ENCODE data around the gene FOXO1.
A peak's percentile ranks its signal among the peaks of the same experiment; 100 is the strongest.

FOXO1 gene

DNA sequence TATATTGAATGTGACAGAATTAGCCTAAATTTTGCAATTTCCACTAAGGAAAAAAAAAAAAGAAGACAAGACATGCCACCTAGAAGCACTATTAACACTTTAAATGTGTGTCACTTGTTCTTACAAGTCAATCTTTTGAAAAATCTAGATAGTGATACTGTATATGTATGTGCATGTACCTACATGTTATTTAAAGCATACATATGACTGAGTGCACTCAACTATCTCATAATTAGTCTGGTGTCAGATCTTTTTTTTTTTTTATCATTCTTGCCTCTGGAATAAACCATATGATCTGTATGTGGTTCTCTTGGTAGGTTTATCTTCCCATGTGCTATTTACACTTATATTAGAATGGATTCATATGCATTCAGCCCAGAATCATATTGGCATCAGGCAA is 62.3 kb downstream of the FOXO1 start:
- no peak for DNase-seq

DNA sequence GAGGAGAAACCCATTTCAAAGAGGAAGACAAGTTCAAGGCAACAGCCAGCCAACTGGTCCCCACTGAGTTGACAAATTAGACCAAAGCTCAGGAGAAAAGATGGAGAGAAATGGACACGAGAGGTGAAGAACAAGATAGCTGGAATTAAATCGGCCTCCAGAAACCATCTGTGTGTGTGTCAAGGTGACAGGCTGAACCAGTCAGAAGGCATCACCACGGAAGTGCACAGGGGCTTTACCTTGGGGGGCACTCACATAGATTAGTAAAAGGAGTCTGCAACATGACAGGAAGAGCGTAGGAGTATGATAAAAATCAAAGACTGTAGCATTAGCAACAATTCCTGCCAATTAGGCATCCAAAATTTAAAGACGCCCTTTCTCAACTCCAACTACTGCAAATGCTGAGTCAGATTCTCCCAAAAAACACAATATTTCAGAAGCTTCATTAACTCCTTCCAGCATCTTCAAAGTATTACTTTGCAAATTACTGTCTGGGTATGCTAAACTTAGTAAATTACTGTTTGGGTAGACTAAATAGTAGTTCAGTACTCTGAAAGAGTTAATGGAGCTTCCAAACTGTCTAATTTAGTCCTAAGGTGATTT is 66.2 kb downstream of the FOXO1 start:
- DNase-seq: no peak

DNA sequence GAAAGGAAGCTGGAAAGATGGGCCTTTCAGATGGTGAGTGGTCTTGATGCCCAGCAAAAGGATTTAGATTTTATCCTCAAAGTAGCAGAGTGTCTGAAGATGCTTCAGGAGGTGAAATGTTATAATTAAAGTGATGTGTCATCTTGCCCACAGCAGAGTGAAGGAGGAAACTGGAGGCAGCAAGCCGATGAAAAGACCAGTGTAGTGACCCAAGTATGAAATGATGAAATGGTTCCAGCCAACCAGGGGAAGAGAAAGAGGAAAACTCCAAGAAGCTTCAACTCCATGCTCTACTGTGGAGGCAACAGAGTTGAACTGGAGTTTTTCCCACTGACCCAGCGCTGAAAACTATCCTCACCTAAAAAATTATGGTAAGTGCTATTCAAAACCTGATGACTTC is 66.7 kb downstream of the FOXO1 start:
- no peak for DNase-seq

DNA sequence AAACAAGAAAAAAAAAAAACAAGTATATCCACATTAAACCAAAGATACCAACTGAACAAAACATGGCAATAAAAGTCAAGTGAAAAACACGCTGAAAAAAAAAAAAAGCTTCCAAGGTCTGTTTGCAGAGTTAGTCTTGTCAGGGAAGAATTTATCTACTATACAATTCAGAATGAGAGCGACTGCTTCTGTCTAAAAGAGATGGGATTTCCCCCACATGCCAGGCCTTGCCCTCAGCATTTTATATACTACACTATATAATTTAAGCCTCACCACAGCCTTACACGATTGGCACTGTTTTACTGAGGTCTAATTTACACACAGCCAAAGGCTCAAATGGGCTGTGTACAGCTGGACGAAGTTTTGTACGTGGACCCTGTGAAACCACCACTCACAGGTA is 67.3 kb downstream of the FOXO1 start:
- no peak for DNase-seq

DNA sequence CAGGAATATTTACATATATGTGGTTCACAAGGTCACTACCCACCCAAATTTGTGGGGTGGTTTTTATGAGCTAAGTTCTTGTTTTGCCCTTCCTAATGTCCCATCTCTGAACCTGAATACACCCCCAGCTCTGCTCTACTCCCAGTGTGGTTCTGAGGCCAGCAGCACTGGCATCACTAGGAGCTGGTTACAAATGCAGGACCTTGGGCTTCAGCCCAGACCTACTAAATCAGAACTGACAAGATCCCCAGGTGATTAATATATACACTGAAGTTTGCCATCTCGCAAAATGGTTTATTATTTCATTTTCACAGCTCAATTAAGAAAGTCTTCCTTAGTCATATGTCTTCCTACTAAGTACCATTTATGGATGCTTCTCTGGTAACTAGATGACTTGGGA is 67.9 kb downstream of the FOXO1 start:
- no peak for DNase-seq

DNA sequence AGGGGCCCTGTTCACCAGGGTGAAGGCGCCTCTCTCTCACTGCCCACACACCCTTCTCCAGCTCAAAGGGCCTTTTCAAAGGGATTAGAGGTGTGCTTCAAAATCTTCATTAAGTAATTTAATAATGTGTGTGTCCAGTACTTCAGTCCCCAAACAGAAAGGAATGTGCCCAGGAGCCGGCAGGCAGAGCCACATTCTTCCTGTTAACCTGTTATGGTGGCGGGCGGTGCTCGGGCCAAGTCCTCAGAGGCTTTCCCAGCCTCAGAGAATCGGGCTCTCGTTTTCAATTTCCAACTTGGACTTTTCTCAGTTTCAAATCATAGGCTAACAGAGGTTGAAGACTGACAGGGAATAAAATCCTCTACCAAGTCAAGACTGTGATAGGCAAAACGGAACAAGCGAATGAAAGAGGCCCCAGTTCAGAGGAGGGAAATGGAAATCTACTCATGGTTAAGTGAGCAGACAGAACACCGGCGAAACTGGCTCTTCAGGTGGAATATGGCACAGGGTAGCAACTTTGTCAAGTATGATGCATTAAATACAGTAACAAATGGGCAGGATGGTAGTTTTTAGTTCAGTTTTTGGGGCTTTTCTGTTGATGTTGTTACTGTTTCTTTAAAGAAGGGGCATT is 68.6 kb downstream of the FOXO1 start:
- DNase-seq: no peak

DNA sequence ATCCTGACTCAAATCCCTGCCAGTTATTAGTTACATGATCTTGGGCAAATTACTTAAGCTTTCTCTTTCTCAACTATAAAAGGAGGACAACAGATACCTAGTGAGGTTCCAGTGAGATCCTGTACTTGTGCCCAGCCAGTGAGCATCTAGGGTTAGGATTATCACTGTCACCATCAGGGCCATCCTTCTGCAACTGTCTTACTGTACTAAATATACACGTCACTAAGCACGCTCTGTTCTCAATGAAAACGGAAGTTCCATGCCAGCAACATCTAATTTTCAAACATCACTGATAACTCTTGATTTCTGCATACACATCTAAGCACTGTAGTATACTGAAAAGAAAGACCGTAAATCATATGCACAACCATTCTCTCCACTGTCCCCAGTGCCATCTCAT is 70.0 kb downstream of the FOXO1 start:
- peak in 2 of 6 experiments; percentile 24 for DNase-seq

DNA sequence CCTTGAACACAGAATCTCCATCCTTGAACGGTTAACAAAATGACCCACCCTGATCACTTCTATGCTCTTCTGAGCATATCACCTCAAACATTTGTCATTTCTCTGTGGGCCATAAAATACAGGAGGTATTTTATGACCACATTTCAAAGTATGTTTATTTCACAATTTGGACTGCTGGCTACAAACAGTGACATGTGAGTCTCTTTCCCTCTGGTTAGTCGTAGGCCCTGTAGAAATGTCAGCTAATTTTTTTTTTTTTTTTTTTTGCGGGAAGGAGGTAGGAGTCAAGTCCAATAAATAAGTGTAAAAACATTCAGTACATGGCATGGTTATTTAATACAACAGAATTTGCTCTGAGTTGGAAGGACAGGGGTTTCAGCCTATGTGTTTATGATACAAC is 70.7 kb downstream of the FOXO1 start:
- no peak for DNase-seq

DNA sequence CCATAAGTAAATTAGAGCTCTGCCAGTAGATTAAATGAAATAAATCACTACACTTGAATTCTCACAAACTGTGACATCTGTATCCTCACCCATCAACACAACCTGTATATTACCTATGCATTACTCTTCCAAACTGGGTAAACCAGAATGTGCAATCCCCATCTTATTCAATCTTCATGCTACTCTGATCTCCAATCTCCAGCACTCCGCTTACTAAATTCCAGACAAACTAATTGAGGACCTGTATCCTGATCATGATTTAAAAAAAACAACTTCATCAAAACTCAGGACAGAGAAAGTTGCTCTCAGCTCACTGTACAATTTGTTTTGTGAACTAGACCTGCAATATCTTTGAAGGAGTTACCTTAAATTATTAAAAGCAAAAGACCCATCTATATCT is 74.4 kb downstream of the FOXO1 start:
- DNase-seq: no peak

DNA sequence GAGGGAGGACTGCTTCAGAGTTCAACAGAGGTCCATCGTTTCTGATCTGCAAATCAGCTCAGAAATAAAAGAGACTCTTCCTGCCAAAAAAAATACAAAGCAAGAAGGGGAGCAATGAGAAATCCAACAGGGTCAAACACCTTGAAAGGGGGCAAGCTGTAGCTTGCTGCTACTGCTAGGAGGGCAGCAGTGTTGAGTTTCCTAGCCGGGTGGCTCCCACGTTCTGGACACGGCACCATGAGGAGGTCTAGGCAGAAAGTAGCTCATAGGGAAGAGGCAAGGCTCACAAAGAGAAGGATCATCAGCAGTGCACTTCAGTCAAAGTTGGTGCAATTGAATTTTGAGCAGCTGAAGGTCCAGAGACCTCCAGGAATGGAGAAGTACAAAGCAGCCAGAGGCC is 75.3 kb downstream of the FOXO1 start:
- DNase-seq: no peak

DNA sequence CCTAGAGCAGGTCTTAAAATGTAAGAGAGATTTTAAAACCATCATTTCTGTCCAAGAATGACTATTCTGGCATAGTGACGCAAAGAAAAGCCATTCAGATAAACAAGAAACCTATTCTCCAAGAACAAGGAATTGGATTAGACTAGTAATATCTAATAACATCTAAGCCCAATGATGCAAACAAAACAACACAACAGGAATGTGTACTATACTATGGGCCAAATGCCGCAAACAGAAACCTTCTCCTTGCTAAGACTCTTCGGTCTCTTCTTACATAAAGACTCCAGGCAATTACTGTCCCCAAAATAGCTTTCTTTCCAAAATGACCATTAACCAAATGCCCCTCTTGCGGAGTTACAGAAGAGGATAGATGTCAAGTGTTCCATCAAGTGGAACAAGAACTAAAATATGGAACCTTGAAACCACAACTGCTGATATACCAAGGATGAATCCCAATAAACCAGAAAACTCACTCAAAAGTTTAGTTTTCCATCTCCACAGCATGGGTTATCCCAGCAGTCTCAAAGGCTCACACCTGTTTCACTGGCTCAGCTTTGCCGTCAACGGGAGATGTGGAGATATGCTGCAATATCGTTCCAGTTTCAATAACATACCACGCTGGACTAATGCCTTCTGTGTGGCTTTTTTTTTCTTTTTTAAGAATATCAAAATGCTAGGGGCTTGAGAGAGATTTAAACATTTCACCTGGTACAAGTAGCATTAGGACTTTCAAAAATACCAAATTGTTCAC is 76.2 kb downstream of the FOXO1 start:
- DNase-seq: no peak

DNA sequence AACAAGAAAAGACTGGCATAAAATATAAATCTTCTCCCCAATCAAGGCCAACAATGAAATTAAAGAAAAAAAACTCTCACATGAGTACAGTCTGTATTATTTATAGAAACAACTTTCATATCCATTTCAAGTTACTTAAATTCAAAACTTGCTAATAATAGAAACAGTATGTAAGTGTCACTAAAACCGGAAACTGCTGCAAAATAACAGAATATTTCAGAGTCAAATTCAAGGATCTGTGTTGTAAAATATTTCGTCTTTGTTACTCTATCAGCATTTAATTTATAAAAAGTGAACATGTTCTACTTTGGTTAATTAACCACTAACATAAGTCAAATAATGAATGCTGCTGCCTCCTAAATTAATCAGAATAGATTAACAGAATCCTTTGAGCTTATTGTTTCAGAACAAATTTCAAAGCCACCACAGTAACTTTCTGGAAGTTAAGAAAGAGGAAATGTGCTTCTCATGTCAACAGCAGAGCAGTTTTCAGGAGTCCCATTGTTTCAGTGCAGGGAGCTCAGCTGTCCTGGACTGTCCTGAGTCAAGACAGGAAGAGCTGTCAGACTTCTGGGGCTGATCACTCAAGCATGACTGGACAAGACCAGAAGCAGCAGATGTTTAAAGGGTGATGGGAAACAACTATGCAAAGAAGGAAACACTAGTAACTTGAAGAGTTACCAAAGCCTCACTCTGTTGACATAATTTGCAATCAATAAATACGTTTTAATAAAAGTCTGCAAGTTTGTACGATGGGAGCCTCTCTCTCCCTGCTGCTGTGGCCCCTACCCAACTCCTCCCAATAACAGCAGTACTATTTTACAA is 76.9 kb downstream of the FOXO1 start:
- no peak for DNase-seq

DNA sequence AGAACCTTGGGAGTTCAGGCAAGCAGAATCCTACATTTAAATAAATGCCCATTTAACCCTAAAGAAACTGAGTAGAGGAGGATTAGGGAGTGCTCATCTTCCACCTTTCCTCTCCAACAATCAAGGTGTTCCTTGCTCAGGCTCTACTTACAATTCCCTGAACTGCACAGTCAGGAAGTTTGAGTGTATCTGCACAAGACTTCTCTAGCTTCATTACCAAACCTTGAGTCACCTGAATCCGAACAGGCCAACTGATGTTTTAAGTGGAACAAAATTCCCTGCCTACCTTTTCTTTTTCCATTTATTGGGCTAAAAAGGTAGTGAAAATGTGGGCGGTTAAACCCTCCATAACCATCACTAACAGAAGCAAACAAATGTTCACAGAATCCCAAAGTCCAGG is 78.3 kb downstream of the FOXO1 start:
- no peak for DNase-seq

DNA sequence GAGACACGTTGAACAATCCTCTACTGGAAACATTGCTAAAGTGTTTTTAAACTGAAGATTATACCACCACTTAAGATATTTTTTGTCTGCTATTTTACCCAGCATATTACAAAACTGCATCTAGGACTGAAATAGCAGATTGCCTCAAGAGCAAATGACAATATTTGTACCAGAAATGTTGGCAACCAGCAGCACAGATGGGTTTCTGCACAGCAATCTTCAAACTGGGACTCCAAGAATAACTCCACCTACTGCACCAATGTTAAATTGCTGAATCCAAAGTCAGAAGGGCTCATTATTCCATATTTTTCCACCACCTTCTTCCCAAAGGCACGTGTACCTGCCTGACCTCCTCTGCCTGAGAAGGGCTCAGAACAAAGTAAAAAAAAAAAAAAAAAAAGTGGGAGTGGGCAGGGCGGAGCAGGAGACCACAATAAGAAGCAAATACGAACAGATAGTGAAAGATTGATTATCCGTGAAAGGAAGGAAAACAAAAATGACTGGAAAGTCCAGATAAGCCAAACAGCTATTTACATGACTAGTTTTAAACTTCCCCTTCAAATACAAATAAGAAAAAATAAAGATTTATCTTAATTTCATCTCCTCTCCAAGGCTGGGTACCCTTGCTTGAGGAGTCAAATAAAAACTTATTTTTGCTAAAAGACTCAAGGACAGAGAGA is 79.4 kb downstream of the FOXO1 start:
- no peak for DNase-seq

DNA sequence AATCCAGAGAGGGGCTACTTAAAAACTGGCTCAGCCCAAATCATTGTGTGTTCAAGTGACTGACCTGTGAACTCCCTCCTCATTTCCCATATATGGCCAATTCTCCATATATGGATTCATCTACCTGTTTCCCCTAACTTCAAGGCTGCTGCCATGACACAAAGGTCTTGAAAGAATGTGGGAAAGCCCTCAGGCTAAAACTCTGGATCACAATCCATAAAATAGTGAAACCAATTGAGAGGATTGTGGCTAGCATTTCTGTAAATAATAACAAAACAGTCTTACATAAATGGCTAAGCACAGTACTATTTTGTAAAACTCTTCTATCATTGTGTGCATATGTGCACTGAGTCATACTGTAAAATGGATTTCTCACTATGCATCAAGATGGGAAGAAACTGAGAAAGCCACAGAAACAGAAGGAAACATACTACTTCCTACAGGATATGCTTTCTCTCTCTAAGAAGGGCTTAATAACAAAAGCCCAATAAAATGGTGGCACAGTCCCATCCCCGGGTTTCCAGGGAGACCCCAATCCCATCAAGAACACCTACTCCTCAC is 80.5 kb downstream of the FOXO1 start:
- DNase-seq: no peak

DNA sequence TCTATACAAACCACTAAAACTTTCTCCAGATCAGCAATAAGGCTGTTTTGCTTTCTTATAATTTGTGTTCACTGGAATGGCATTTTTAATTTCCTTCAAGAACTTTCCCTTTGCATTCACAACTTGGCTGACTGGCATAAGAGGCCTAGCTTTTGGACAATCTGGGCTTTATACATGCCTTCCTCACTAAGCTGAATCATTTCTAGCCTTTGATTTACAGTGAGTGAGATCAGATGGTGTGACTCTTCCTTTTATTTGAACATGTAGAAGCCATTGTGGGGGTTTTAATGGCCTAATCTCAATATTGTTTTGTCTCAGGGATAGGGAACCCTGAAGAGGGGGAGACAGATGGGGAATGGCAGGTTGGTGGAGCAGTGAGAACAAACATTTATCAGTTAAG is 82.7 kb downstream of the FOXO1 start:
- no peak for DNase-seq

DNA sequence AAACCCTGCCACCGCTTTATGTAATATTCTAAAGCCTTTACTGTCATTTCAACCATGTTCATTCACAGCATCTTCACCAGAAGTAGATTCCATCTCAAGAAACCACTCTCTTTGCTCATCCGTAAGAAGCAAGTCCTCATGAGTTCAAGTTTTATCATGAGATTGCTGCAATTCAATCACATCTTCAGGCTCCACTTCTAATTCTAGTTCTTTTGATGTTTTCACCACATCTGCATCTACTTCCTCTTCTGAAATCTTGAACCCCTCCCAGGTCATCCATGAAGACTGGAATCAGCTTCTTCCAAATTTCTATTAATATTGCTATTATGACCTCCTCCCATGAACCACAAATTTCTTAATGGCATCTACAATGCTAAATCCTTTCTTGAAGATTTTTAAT is 83.9 kb downstream of the FOXO1 start:
- DNase-seq: no peak

DNA sequence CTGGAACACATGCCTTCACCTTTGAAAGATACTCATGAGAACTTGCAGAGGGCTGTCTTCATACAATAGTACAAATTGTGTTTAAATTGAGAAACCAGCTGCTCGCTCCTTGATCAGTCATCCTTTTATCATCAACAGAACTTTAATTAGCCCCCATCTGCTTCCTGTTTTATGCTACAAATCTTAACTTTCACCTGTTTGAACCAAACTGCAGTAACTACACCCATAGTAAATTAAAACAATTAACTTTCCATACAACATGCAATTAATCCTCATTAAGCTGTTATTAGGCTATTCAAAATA is 85.2 kb downstream of the FOXO1 start:
- no peak for DNase-seq

DNA sequence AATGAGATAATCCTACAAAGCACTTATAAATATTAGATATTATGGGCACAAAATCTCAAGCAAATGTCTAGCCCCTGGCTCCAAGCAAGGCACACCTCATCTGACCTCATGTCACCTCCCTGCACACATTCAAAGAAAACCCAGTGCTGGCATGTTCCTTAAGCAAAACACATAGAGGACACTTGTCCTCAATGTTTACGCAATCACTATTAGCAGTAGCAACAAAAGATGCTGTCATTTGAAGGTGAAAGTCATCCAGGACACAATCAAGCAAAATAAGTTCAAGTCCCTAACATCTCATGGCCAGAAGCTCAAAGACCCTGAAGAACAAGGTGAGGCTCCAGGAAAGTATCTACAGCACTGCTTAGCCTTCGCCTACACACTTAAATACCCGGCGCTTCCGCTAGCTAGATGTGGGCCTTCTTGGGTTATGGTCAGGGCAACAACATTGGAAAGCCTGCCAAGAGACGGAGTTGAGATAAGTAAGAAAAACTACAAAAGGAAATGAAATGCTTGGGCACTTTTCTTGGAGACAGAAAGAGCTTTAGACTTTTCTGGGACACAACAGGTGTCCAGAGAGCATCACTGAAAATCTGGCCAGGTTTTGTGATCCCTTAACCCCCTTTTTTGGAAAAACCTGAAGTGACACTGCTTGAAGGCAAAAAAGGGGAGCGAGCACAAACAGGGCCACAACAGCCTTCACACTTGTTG is 85.7 kb downstream of the FOXO1 start:
- no peak for DNase-seq

DNA sequence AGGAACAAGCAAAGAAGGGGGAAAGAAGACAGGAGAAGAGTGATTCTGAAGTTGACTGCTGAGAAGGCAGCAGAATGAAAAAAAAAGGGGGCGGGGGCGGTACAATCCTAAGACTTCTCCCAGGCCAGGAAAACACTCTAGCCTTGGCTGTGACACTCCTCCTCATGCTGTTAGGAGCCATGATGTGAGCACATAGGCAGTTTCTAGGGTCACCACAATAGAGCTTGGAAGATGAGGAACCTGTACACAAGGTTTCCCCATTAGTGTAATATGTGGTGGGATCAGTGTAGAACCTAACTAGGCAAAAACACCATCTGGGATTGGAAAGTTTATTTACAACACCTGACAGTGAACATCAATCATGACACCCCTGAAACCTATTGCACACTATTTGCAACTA is 86.9 kb downstream of the FOXO1 start:
- no peak for DNase-seq

DNA sequence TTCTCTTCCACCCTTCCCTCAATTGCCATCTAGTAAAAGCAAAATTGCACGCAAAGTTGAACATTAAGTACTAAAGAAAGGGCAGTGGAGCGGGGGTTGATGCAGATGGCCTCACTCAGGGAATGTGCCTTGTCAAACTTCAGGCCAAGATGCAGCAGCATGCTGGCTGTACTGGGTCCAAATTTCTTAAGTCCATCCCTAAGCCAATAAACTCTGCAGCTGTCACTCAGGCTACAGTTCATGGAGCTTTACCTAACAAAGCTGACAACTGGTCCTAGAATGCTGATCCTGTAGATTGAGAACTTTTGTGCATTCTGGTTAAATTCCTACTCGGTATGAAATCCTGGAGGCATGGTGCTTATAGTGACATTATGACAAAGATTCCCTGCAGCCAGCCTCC is 88.4 kb downstream of the FOXO1 start:
- no peak for DNase-seq

DNA sequence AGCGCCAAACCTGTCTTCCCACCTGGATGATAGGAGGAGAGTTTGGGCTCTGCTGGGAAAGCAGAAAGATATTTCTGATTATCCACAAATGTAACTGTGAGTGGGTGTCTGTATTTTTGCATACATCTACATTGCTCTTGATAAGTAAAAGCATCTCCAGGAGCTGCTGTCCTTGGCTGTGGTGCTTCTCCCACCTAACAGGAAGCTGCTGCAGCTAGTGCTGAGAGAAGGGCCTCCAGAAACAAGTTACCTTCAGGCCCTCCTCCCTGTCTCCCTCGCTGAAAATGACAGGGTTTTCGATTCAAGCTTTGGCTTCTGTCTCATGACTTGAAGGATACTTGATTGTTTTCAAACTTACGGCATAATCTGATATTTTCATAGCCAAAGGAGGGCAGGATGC is 90.1 kb downstream of the FOXO1 start:
- DNase-seq: peak in 1 of 6 experiments; percentile 18
